Mesothelial cell of epicardium (in vitro differentiated cells): ENCODE measurements around the gene CD63. TPM values are rescaled to one million over a fixed set of nuclear protein-coding genes. Genes with fewer than 3 reads are reported as not detected.

Experiments used
- DNase-seq, 2 experiments: peaks; one replicate each; pipeline ENCODE4 v3.0.0; 2021; ENCODE audit warnings: low spot score in 2 of 2; ENCODE audit not compliant: unreplicated experiment in 2 of 2
- H3K27ac Mint-ChIP-seq: 2 replicates; pipeline ENCODE4 v1.8.0; 2021; ENCODE audit warnings: mixed read lengths
- H3K27me3 Mint-ChIP-seq: 2 replicates; pipeline ENCODE4 v1.8.0; 2021; ENCODE audit warnings: low read depth, mixed read lengths
- H3K36me3 Mint-ChIP-seq: 2 replicates; pipeline ENCODE4 v1.8.0; 2021; ENCODE audit warnings: mixed read lengths
- H3K4me1 Mint-ChIP-seq: 2 replicates; pipeline ENCODE4 v1.8.0; 2021; ENCODE audit warnings: mixed read lengths
- H3K4me3 Mint-ChIP-seq: 2 replicates; pipeline ENCODE4 v1.8.0; 2021; ENCODE audit warnings: mild to moderate bottlenecking, moderate library complexity, mixed read lengths
- H3K9me3 Mint-ChIP-seq: 2 replicates; pipeline ENCODE4 v1.8.0; 2021; ENCODE audit warnings: mixed read lengths
- total RNA-seq: library from RNA; stranded (reverse); gene quantifications from 3 replicates; pipeline ENCODE4 v1.2.1, GENCODE V29; 2021
- TF ChIP-seq, protein P1 (sequence below): fragments of 200-600 bp; sonication (generic); IDR thresholded peaks from one replicate; pipeline ENCODE4 v1.5.0; 2021; ENCODE audit warnings: antibody characterized with exemption; ENCODE audit not compliant: unreplicated experiment

The CD63 gene
- total RNA-seq, 1 donor from 2014 or later: 429 TPM

DNA sequence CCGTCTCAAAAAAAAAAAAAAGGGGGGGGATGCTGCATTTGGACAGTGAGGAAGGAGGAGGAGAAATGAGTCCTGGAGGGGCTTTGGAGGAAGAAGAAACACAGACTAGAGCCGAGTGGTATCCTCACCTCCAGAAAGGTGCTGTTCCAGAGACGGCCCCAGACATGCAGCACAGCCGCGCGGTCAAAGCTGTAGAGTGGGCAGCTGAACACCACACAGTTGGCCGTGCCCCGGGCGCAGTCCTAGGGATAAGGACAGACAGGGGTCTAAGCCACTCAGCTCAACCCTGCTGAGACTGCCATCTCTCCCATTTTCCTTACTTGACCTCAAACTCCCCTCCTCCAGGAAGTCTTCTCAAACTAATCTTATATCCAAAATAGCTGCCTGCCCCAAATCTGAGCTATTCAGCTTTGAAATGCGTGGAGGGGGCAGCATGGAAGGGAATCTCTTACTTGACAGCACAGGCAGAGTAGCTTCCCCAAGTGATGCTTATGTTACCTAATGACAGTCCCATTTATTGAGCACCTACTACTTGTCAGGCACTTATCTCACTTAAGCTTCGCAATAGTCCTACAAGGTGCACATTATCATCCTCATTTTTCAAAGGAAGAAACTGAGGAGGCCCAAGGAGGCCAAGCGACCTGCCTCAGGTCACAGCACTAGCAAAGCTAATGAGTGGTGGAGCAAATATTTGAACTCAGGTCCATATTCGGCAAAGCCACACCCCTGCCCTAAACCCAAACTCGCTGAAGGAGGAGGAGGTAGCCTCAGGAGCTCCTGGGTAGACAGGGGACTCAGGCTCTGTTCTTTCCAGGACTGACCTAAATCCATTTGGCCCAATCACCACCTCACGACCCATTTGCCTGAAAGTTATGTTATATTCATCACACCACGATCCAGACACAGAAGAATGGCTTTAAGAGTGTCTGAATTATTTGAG lies 39.8 kb downstream of the CD63 start:
- H3K27me3 Mint-ChIP-seq: peaks cover 10% of the 10 kb centered on the region
- no peak overlapping the region for H3K27ac Mint-ChIP-seq
- H3K9me3 Mint-ChIP-seq: no peaks in the 10 kb centered on the region
- H3K4me3 Mint-ChIP-seq: no peak overlapping the region
- H3K4me1 Mint-ChIP-seq: no peaks in the 10 kb centered on the region
- TF ChIP-seq, protein P1, sequence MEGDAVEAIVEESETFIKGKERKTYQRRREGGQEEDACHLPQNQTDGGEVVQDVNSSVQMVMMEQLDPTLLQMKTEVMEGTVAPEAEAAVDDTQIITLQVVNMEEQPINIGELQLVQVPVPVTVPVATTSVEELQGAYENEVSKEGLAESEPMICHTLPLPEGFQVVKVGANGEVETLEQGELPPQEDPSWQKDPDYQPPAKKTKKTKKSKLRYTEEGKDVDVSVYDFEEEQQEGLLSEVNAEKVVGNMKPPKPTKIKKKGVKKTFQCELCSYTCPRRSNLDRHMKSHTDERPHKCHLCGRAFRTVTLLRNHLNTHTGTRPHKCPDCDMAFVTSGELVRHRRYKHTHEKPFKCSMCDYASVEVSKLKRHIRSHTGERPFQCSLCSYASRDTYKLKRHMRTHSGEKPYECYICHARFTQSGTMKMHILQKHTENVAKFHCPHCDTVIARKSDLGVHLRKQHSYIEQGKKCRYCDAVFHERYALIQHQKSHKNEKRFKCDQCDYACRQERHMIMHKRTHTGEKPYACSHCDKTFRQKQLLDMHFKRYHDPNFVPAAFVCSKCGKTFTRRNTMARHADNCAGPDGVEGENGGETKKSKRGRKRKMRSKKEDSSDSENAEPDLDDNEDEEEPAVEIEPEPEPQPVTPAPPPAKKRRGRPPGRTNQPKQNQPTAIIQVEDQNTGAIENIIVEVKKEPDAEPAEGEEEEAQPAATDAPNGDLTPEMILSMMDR: no peak
- H3K36me3 Mint-ChIP-seq: no peaks in the 10 kb centered on the region
- DNase-seq: no peak

DNA sequence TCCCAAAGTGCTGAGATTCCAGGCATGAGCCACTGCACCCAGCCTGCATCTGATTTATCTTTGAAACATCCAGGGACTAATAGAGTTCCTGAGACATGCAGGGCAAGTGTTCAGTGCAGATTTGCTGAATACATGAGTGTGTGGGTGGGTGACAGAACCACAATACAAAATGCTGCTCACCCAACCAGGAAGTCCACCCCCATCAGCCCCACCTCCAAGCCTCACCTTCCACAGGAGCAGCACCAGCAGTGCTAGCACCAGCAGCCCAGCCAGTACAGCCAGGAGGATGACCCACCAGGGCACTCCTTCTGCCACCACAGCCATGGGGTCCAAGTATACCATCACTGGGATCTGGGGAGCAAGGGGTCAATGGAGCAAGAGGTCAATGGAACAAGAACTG lies 41.1 kb downstream of the CD63 start:
- Mint-ChIP-seq H3K4me3 (no peak overlapping the region), H3K27me3 (peaks cover 19% of the 10 kb centered on the region), H3K9me3 (no peaks in the 10 kb centered on the region), H3K36me3 (no peaks in the 10 kb centered on the region), H3K27ac (no peak overlapping the region), H3K4me1 (no peaks in the 10 kb centered on the region)
- no peak for DNase-seq
- TF ChIP-seq, protein P1: no peak

DNA sequence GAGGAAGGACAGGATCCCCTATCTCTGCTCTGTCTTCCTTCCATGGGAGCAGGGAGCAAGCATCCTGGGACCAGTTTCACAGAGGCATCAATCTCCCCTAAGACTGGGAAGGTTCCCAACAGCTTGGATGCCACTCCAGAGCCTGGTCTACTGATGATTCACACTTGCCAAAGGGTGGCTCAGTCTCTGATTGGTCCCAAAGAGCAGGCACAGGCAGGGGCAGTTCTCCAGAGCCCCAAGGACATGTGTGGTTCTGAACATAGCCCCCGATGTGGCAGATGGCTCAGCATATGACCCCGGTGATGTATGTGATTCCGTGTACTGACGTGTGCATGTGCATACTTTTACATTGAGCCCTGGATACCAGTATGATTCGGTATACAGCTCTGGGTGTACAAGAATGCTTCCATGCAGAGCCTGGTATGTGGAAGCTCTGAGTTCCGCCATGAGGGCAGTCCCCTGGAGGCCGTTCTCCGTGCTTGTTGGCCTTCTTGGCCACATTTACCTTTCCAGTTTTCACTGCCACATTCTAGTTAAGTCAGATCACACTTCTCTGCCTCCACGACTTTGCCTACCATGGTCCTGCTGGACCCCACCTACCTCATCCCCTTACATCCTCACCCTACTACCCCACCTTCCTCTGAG lies 42.3 kb downstream of the CD63 start:
- no peak for DNase-seq
- H3K4me1 Mint-ChIP-seq: peaks cover 2% of the 10 kb centered on the region
- TF ChIP-seq, protein P1: no peak
- H3K36me3 Mint-ChIP-seq: no peaks in the 10 kb centered on the region
- no peak overlapping the region for H3K4me3 Mint-ChIP-seq
- H3K27ac Mint-ChIP-seq: no peak overlapping the region
- peaks cover 26% of the 10 kb centered on the region for H3K27me3 Mint-ChIP-seq
- no peaks in the 10 kb centered on the region for H3K9me3 Mint-ChIP-seq

DNA sequence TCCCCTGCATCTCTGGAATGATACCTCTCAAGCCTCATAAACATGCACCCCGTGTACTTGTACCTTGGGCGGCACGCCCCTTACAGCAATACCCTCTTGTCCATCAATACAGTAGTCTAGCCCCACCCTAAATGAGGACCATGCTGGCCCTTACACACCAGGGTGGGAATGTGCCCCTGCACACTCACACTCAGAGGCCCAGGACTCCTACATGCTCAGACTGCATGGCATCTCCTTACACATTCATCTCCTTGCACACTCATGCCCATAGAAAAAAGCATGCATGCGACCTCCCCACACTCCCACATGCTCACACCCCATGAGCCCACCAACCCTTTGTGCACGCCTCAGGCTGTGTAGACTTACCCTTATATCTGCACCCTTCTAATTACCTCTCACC lies 43.1 kb downstream of the CD63 start:
- Mint-ChIP-seq H3K4me3 (no peak overlapping the region), H3K27ac (no peak overlapping the region), H3K36me3 (no peaks in the 10 kb centered on the region), H3K9me3 (no peaks in the 10 kb centered on the region), H3K4me1 (peaks cover 7% of the 10 kb centered on the region), H3K27me3 (peaks cover 34% of the 10 kb centered on the region)
- no peak for DNase-seq
- TF ChIP-seq, protein P1: no peak

DNA sequence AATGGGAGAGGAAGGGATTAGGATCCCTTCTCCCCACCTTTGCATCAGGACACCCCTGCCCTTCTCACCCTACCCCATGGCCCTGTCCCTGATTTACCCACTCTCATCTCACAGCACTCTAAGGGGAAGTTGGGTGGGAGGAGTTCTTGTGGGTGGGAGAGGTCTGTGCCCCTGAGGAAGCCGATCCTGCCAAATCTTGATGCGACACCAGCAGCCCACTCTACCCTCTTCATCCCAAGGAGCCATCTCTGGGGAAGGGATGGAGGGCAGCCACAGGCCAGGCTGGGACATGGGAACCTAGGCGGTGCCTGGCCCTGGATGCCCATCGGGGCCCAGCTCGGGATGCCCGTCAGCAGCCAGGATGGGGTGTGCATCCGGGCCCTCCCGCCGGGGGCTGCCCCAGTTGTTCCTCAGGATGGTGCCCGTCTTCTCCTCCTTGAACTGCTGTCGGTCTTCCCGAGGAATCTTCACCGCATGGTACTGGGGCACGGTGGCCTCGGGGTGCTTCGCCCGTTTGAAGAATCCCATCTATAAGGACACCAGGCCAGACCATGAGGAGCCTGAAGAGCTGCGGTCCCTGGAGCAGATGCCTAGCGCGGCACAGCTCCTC lies 43.9 kb downstream of the CD63 start:
- H3K27ac Mint-ChIP-seq: no peak overlapping the region
- peaks cover 40% of the 10 kb centered on the region for H3K27me3 Mint-ChIP-seq
- H3K4me1 Mint-ChIP-seq: peaks cover 7% of the 10 kb centered on the region
- DNase-seq: no peak
- TF ChIP-seq, protein P1: no peak
- no peak overlapping the region for H3K4me3 Mint-ChIP-seq
- no peaks in the 10 kb centered on the region for H3K36me3 Mint-ChIP-seq
- H3K9me3 Mint-ChIP-seq: no peaks in the 10 kb centered on the region
